Neural cell (in vitro differentiated cells): ENCODE measurements around the gene FGD1. TPM values are rescaled to one million over a fixed set of nuclear protein-coding genes. Genes with fewer than 3 reads are reported as not detected.

Experiments used
- H2AFZ ChIP-seq: fragments of 200-600, 300-800 bp; sonication (generic), shearing (Covaris generic); 2 replicates; pipeline ENCODE4 v1.6.0; 2014; ENCODE audit warnings: low read depth, mild to moderate bottlenecking, antibody characterized with exemption, low read length, moderate library complexity
- H3F3A ChIP-seq: fragments of 200-600 bp; shearing (Covaris generic); 2 replicates; pipeline ENCODE4 v1.6.1; 2016; ENCODE audit warnings: mild to moderate bottlenecking, moderate library complexity, mixed read lengths, antibody characterized with exemption, low read length; ENCODE audit not compliant: insufficient read depth, poor library complexity, severe bottlenecking
- H3K27ac ChIP-seq: fragments of 200-600, 300-800 bp; sonication (generic), shearing (Covaris generic); 2 replicates; pipeline ENCODE4 v1.5.1; 2014; ENCODE audit warnings: mild to moderate bottlenecking, low read length, moderate library complexity
- H3K27me3 ChIP-seq: fragments of 300-800, 200-600 bp; sonication (generic), shearing (Covaris generic); 2 replicates; pipeline ENCODE4 v1.6.0; 2014; ENCODE audit warnings: mild to moderate bottlenecking, low read depth, low read length, moderate library complexity; ENCODE audit not compliant: insufficient read depth
- H3K36me3 ChIP-seq: fragments of 300-800, 200-600 bp; sonication (generic), shearing (Covaris generic); 2 replicates; pipeline ENCODE4 v1.5.1; 2014; ENCODE audit warnings: mild to moderate bottlenecking, antibody characterized with exemption, low read length, moderate library complexity; ENCODE audit not compliant: insufficient read depth
- H3K4me2 ChIP-seq: fragments of 300-800, 200-600 bp; sonication (generic), shearing (Covaris generic); 2 replicates; pipeline ENCODE4 v1.6.0; 2014; ENCODE audit warnings: mild to moderate bottlenecking, low read length
- H3K4me3 ChIP-seq: fragments of 300-800, 200-600 bp; sonication (generic), shearing (Covaris generic); 2 replicates; pipeline ENCODE4 v1.5.1; 2014; ENCODE audit warnings: mild to moderate bottlenecking, low read length, moderate library complexity
- H3K79me2 ChIP-seq: fragments of 200-600 bp; shearing (Covaris generic); replicated peaks from 2 replicates; pipeline ENCODE4 v1.6.0; 2014; ENCODE audit warnings: mild to moderate bottlenecking, low read length, moderate library complexity; ENCODE audit not compliant: insufficient read depth
- H3K9ac ChIP-seq: fragments of 300-800, 200-600 bp; sonication (generic), shearing (Covaris generic); 2 replicates; pipeline ENCODE4 v1.6.1; 2016; ENCODE audit warnings: mild to moderate bottlenecking, low read length, mixed read lengths
- H3K9me2 ChIP-seq: fragments of 200-600 bp; shearing (Covaris generic); 2 replicates; pipeline ENCODE4 v1.6.1; 2016; ENCODE audit warnings: mild to moderate bottlenecking, low read length, mixed read lengths; ENCODE audit not compliant: insufficient read depth
- H3K9me3 ChIP-seq: fragments of 200-600, 300-800 bp; sonication (generic), shearing (Covaris generic); 2 replicates; pipeline ENCODE4 v1.6.1; 2016; ENCODE audit warnings: mild to moderate bottlenecking, mixed run types, low read length, moderate library complexity, mixed read lengths
- H4K20me1 ChIP-seq: fragments of 200-600 bp; shearing (Covaris generic); 2 replicates; pipeline ENCODE4 v1.6.1; 2016; ENCODE audit warnings: mild to moderate bottlenecking, mixed run types; ENCODE audit not compliant: insufficient read depth
- CTCF ChIP-seq: fragments of 450-650 bp; IDR thresholded peaks from 2 replicates; pipeline ENCODE4 v1.5.1; 2014; ENCODE audit warnings: antibody characterized with exemption, mild to moderate bottlenecking, moderate library complexity; ENCODE audit not compliant: poor library complexity, severe bottlenecking
- EP300 ChIP-seq: fragments of 450-650 bp; conservative IDR thresholded peaks from 2 replicates; pipeline ENCODE4 v1.6.1; 2014; ENCODE audit warnings: antibody characterized with exemption, mild to moderate bottlenecking, moderate library complexity; ENCODE audit not compliant: poor library complexity, severe bottlenecking
- EZH2 ChIP-seq: fragments of 200-600, 300-800 bp; shearing (Covaris generic), sonication (generic); IDR thresholded peaks from 2 replicates; pipeline ENCODE4 v1.6.1; 2014; ENCODE audit warnings: antibody characterized with exemption, low read length, borderline replicate concordance, mild to moderate bottlenecking; ENCODE audit not compliant: insufficient read depth, poor library complexity, severe bottlenecking
- MXI1 ChIP-seq: fragments of 450-650 bp; conservative IDR thresholded peaks from 2 replicates; pipeline ENCODE4 v1.6.1; 2014; ENCODE audit warnings: antibody characterized with exemption, mild to moderate bottlenecking; ENCODE audit not compliant: poor library complexity, severe bottlenecking
- POLR2AphosphoS5 ChIP-seq: IDR thresholded peaks from 2 replicates; pipeline ENCODE4 v1.6.1; 2012
- RAD21 ChIP-seq: fragments of 450-650 bp; conservative IDR thresholded peaks from 2 replicates; pipeline ENCODE4 v1.6.1; 2014; ENCODE audit warnings: antibody characterized with exemption, mild to moderate bottlenecking, moderate library complexity
- REST ChIP-seq: IDR thresholded peaks from 2 replicates; pipeline ENCODE4 v1.6.1; 2012; ENCODE audit warnings: borderline replicate concordance
- SMC3 ChIP-seq: fragments of 450-650 bp; conservative IDR thresholded peaks from 2 replicates; pipeline ENCODE4 v1.6.1; 2014; ENCODE audit warnings: antibody characterized with exemption, mild to moderate bottlenecking, moderate library complexity; ENCODE audit not compliant: poor library complexity
- TAF1 ChIP-seq: IDR thresholded peaks from 2 replicates; pipeline ENCODE4 v1.6.1; 2012; ENCODE audit warnings: low read depth
- polyA plus RNA-seq: library from polyadenylated mRNA; depleted of rRNA; stranded (reverse); fragments of >200 nt; gene quantifications from 2 replicates; pipeline ENCODE4 v1.2.3, GENCODE V29; 2014

FGD1 gene
- polyA plus RNA-seq, 1 donor from 2014 or later = 9.8 TPM

DNA sequence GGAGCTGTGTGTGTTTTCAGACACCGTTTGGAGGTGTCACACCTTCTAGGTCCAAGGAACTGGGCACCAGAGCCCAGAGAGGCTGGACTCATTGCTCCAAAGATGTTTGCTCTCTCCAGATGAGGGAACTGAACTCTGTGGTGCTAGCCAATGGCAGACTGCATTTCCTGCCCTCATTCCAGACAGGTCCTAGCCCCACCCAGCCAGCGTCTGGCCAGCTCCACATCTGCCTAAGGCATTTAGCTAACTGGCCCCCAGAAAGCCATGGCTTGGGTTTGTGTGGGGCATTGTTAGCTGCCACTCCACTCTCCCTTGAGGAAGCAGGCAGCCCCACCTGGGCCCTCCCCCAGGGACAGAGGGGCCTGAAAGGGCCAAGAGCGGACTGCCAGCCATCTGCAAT is 11.4 kb downstream of the FGD1 start:
- Histone ChIP-seq H3K9me3 (no peaks in the 10 kb centered on the region), H3K79me2 (no peaks in the 10 kb centered on the region), H3K9me2 (no peaks in the 10 kb centered on the region), H2AFZ (no peak overlapping the region), H3K4me3 (no peak overlapping the region), H3K27me3 (no peaks in the 10 kb centered on the region), H4K20me1 (no peaks in the 10 kb centered on the region), H3K9ac (no peak overlapping the region), H3K36me3 (no peaks in the 10 kb centered on the region), H3K4me2 (no peak overlapping the region), H3K27ac (no peak overlapping the region), H3F3A (no peaks in the 10 kb centered on the region)
- TF ChIP-seq EZH2 (no peak), SMC3 (no peak), RAD21 (no peak), TAF1 (no peak), MXI1 (no peak), REST (no peak), CTCF (no peak), EP300 (no peak), POLR2AphosphoS5 (no peak)

DNA sequence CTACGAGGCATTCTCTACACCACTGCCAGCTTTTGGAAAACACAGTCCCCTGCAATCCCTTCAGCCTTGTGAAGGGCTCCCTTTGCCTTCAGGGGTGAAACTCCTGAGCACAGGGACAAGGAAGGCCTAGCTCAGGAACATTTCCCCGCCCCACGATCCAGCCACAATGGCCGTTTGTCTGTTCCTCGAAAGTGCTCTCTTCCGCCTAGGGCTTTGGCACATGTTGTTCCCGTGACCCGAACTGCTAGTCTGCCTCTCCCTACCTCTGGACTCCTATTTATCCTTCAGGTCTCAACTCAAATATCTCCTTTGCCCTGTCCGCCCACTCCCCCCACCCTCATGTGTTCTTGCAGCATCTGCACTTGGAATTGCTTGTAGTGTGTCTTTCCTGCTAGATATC is 12.1 kb downstream of the FGD1 start:
- Histone ChIP-seq H3K4me2 (no peak overlapping the region), H3K36me3 (no peaks in the 10 kb centered on the region), H3K9ac (no peak overlapping the region), H3K9me2 (no peaks in the 10 kb centered on the region), H3K27me3 (no peaks in the 10 kb centered on the region), H3K4me3 (no peak overlapping the region), H2AFZ (no peak overlapping the region), H4K20me1 (no peaks in the 10 kb centered on the region), H3K27ac (no peak overlapping the region), H3F3A (no peaks in the 10 kb centered on the region), H3K9me3 (no peaks in the 10 kb centered on the region), H3K79me2 (no peaks in the 10 kb centered on the region)
- TF ChIP-seq CTCF (no peak), SMC3 (no peak), RAD21 (no peak), TAF1 (no peak), EP300 (no peak), MXI1 (no peak), POLR2AphosphoS5 (no peak), EZH2 (no peak), REST (no peak)
